Fibroblast of lung (primary cell): ENCODE data around the gene NOL4L. TPM values are rescaled to one million over a fixed set of nuclear protein-coding genes. Genes with fewer than 3 reads are reported as not detected.

Experiments used
- DNase-seq, 2 donors: peaks; one replicate each; pipeline versions ENCODE4 v3.0.0 to v3.0.0-alpha.2; 2010; ENCODE audit warnings: low read depth in 2 of 2
- H2AFZ ChIP-seq: 2 replicates; pipeline ENCODE4 v1.5.1; 2012; ENCODE audit warnings: low read length, control low read depth, inconsistent platforms
- H3K27ac ChIP-seq: 2 replicates; pipeline ENCODE4 v1.5.1; 2011; ENCODE audit warnings: low read length, control low read depth; ENCODE audit not compliant: insufficient read depth
- H3K27me3 ChIP-seq: 2 replicates; pipeline ENCODE4 v1.5.1; 2011; ENCODE audit warnings: mild to moderate bottlenecking, low read length; ENCODE audit not compliant: control insufficient read depth, insufficient read depth
- H3K36me3 ChIP-seq: 2 replicates; pipeline ENCODE4 v1.5.1; 2011; ENCODE audit warnings: low read length; ENCODE audit not compliant: control insufficient read depth, insufficient read depth
- H3K4me1 ChIP-seq: 2 replicates; pipeline ENCODE4 v1.5.1; 2011; ENCODE audit warnings: low read length; ENCODE audit not compliant: control insufficient read depth, insufficient read depth; ENCODE audit errors: extremely low read depth
- H3K4me2 ChIP-seq: 2 replicates; pipeline ENCODE4 v1.5.1; 2011; ENCODE audit warnings: low read length, control low read depth; ENCODE audit not compliant: insufficient read depth; ENCODE audit errors: extremely low read depth
- H3K4me3 ChIP-seq, 4 experiments: fragments of 200-600 bp in 1 of 4; sonication (generic) in 1 of 4; replicated peaks in 1 of 4; 2 replicates each; pipeline ENCODE4 v1.5.1; 2011 to 2016; ENCODE audit warnings: low read length in 4 of 4, low read depth in 3 of 4, mild to moderate bottlenecking in 3 of 4, control low read depth in 2 of 4, inconsistent platforms in 1 of 4, mixed read lengths in 1 of 4; ENCODE audit not compliant: insufficient read depth in 1 of 4; ENCODE audit errors: control extremely low read depth in 1 of 4
- H3K79me2 ChIP-seq: 2 replicates; pipeline ENCODE4 v1.5.1; 2012; ENCODE audit warnings: mild to moderate bottlenecking, low read length, inconsistent platforms; ENCODE audit not compliant: control insufficient read depth, insufficient read depth
- H3K9ac ChIP-seq: 2 replicates; pipeline ENCODE4 v1.5.1; 2011; ENCODE audit warnings: mild to moderate bottlenecking, low read length, control low read depth; ENCODE audit not compliant: insufficient read depth
- H3K9me3 ChIP-seq: 2 replicates; pipeline ENCODE4 v1.5.1; 2012; ENCODE audit warnings: low read depth, low read length; ENCODE audit not compliant: control insufficient read depth, insufficient read depth
- H4K20me1 ChIP-seq: 2 replicates; pipeline ENCODE4 v1.5.1; 2011; ENCODE audit warnings: low read length; ENCODE audit not compliant: control insufficient read depth, insufficient read depth; ENCODE audit errors: extremely low read depth
- EZH2 ChIP-seq: IDR thresholded peaks from 2 replicates; pipeline ENCODE4 v1.5.1; 2012; ENCODE audit warnings: low read length, control low read depth, mild to moderate bottlenecking; ENCODE audit errors: missing control alignments
- polyA plus RNA-seq, 2 donors: library from polyadenylated mRNA; depleted of rRNA in 1 of 2; stranded (reverse) in 1 of 2; unstranded in 1 of 2; fragments of >200 nt; gene quantifications; 2 replicates each; pipeline ENCODE4 v1.2.1, GENCODE V29; 2011 to 2012; ENCODE audit warnings: missing spikeins in 1 of 2
- total RNA-seq: library from RNA; depleted of rRNA; stranded (reverse); fragments of >200 nt; gene quantifications from 2 replicates; pipeline ENCODE4 v1.2.1, GENCODE V29; 2014
- TF ChIP-seq, protein P1 (sequence below), 2 donors: IDR thresholded peaks in 1 of 2; conservative IDR thresholded peaks in 1 of 2; 1 replicate in 1 of 2; 2 replicates in 1 of 2; pipeline ENCODE4 v1.5.1; 2011 to 2012; ENCODE audit warnings: low read length in 2 of 2, control low read depth in 1 of 2, inconsistent platforms in 1 of 2, low read depth in 1 of 2, mild to moderate bottlenecking in 1 of 2

NOL4L gene
- total and polyA plus RNA-seq, 2 donors (not counting 1 experiment from before 2014, with no cell fraction given) = 3.2 to 4.0 TPM

DNA sequence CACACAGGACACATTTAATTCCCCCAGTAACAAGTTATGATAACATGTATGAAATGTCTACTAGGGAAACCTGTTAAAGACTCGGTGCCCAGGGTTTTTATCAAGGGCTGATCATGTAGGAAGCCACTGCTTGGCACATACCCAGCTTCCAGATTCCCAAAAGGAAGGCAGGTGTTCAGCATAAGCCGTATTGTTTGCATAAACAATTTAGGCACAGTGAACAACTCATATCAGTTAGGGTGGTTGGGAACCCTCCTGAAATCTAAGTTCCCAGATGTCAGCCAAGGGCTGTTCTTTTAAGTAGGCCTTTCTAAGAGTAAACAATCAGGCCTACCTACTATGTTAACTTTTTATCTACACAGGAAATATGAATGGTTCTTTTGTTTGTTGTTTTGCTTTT lies 152.9 kb downstream of the NOL4L start:
- no peaks in the 10 kb centered on the region for H3K27me3 ChIP-seq
- no peak overlapping the region for H3K27ac ChIP-seq
- TF ChIP-seq, protein P1, sequence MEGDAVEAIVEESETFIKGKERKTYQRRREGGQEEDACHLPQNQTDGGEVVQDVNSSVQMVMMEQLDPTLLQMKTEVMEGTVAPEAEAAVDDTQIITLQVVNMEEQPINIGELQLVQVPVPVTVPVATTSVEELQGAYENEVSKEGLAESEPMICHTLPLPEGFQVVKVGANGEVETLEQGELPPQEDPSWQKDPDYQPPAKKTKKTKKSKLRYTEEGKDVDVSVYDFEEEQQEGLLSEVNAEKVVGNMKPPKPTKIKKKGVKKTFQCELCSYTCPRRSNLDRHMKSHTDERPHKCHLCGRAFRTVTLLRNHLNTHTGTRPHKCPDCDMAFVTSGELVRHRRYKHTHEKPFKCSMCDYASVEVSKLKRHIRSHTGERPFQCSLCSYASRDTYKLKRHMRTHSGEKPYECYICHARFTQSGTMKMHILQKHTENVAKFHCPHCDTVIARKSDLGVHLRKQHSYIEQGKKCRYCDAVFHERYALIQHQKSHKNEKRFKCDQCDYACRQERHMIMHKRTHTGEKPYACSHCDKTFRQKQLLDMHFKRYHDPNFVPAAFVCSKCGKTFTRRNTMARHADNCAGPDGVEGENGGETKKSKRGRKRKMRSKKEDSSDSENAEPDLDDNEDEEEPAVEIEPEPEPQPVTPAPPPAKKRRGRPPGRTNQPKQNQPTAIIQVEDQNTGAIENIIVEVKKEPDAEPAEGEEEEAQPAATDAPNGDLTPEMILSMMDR (conservative IDR thresholded peaks at IDR 0.05 in 1 of 2, IDR thresholded peaks at IDR 0.05 in 1 of 2; ENCODE audit: low read depth in 1 of 2, low read length in 2 of 2) = no peak
- TF ChIP-seq EZH2 = no peak
- no peak for DNase-seq
- peaks cover 44% of the 10 kb centered on the region for H3K36me3 ChIP-seq
- no peaks in the 10 kb centered on the region for H3K79me2 ChIP-seq
- no peak overlapping the region for H3K4me3 ChIP-seq
- H4K20me1 ChIP-seq = no peaks in the 10 kb centered on the region
- H3K4me1 ChIP-seq = no peaks in the 10 kb centered on the region
- H3K9ac ChIP-seq = no peak overlapping the region
- no peaks in the 10 kb centered on the region for H3K9me3 ChIP-seq
- H2AFZ ChIP-seq = no peak overlapping the region
- H3K4me2 ChIP-seq = no peak overlapping the region

DNA sequence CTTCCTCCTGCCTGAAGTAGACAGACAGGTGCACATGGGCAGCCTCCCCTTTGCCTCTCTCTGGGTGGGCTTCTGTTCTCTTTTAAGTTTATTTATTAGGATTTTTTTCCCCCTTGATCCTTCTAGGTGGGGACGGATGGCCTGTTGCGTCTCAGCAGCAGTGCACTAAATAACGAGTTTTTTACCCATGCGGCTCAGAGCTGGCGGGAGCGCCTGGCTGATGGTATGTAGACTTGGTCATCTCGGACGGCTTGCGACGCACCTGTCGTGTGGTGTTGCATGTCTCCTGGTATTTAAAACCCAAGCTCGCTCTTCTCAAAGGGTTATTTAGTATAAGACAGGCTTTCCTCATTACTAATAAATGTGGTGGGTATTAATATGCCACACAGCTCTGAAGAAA lies 153.7 kb downstream of the NOL4L start:
- H3K9ac ChIP-seq = no peak overlapping the region
- H3K27ac ChIP-seq = no peak overlapping the region
- DNase-seq = no peak
- no peak overlapping the region for H2AFZ ChIP-seq
- no peaks in the 10 kb centered on the region for H4K20me1 ChIP-seq
- no peak overlapping the region for H3K4me2 ChIP-seq
- no peaks in the 10 kb centered on the region for H3K9me3 ChIP-seq
- peaks cover 4% of the 10 kb centered on the region for H3K79me2 ChIP-seq
- H3K36me3 ChIP-seq = peaks cover 40% of the 10 kb centered on the region
- TF ChIP-seq, protein P1 (conservative IDR thresholded peaks at IDR 0.05 in 1 of 2, IDR thresholded peaks at IDR 0.05 in 1 of 2; ENCODE audit: low read depth in 1 of 2, low read length in 2 of 2) = no peak
- no peak for TF ChIP-seq EZH2
- no peaks in the 10 kb centered on the region for H3K4me1 ChIP-seq
- H3K4me3 ChIP-seq = no peak overlapping the region
- no peaks in the 10 kb centered on the region for H3K27me3 ChIP-seq

DNA sequence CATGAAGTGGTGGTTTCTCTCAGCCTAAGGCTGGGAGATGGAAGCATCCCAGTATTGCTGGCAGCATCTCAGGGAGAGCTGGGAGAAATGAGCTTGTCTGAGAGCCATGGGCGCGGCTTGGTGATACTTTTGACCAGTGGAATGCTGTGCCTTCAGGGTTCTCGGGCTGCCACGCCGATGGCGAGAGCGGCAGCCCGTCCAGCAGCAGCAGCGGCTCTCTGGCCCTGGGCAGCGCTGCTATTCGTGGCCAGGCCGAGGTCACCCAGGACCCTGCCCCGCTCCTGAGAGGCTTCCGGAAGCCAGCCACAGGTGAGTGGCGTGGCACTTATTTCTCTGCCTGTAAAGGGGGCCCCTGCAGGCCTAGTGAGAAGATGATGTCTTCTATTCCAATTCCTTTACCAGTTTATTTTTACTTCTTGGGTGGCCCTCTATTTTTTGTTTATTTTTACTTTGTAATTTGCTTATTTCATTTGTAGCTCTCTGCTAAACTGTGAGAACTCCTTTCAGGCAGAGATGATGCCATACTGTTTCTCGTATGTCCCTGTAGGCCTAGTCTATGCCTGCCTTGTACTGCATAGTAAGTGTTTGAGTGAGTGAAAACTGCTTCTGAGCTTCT lies 155.3 kb downstream of the NOL4L start:
- TF ChIP-seq EZH2 = no peak
- TF ChIP-seq, protein P1 (conservative IDR thresholded peaks at IDR 0.05 in 1 of 2, IDR thresholded peaks at IDR 0.05 in 1 of 2; ENCODE audit: low read depth in 1 of 2, low read length in 2 of 2) = no peak
- Histone ChIP-seq H3K4me2 (no peak overlapping the region), H3K9me3 (no peaks in the 10 kb centered on the region), H3K4me3 (no peak overlapping the region), H3K27me3 (no peaks in the 10 kb centered on the region), H3K4me1 (no peaks in the 10 kb centered on the region), H4K20me1 (peaks cover 2% of the 10 kb centered on the region), H2AFZ (no peak overlapping the region), H3K9ac (no peak overlapping the region), H3K27ac (no peak overlapping the region), H3K79me2 (peaks cover 9% of the 10 kb centered on the region), H3K36me3 (peaks cover 28% of the 10 kb centered on the region)
- peak in 1 of 2 donors; percentile 15 for DNase-seq
